HL-60 (cell line): ENCODE results near the gene PTPRN.

Experiments
- DNase-seq, 2 experiments: peaks; one replicate each; pipeline ENCODE4 v3.0.0-alpha.2; 2010 to 2020; ENCODE audit warnings: low read depth in 1 of 2, low spot score in 1 of 2
- H3K27ac ChIP-seq: fragments of 250-450 bp; sonication (Bioruptor Pico); replicated peaks from 2 replicates; pipeline ENCODE4 v1.5.1; 2020; ENCODE audit warnings: mild to moderate bottlenecking, moderate library complexity
- H3K27me3 ChIP-seq: fragments of 250-450 bp; sonication (Bioruptor Pico); 2 replicates; pipeline ENCODE4 v1.5.1; 2021; ENCODE audit warnings: mild to moderate bottlenecking, moderate library complexity; ENCODE audit not compliant: insufficient read depth, poor library complexity, severe bottlenecking
- H3K4me3 ChIP-seq: replicated peaks from 2 replicates; pipeline ENCODE4 v1.5.1; 2011; ENCODE audit warnings: mild to moderate bottlenecking, control low read depth, low read length; ENCODE audit not compliant: insufficient read depth
- CTCF ChIP-seq: IDR thresholded peaks from one replicate; pipeline ENCODE4 v1.5.1; 2011; ENCODE audit warnings: low read length, control low read depth, inconsistent platforms; ENCODE audit not compliant: insufficient read depth
- GABPA ChIP-seq: IDR thresholded peaks from 2 replicates; pipeline ENCODE4 v1.6.1; 2012; ENCODE audit warnings: low read depth
- POLR2AphosphoS5 ChIP-seq: IDR thresholded peaks from 2 replicates; pipeline ENCODE4 v1.6.1; 2012; ENCODE audit warnings: low read depth
- REST ChIP-seq: IDR thresholded peaks from 2 replicates; pipeline ENCODE4 v1.6.1; 2012; ENCODE audit warnings: low read depth; ENCODE audit not compliant: insufficient replicate concordance
- SPI1 ChIP-seq: IDR thresholded peaks from 2 replicates; pipeline ENCODE4 v1.6.1; 2012; ENCODE audit warnings: low read depth, mild to moderate bottlenecking, borderline replicate concordance

PTPRN gene

DNA sequence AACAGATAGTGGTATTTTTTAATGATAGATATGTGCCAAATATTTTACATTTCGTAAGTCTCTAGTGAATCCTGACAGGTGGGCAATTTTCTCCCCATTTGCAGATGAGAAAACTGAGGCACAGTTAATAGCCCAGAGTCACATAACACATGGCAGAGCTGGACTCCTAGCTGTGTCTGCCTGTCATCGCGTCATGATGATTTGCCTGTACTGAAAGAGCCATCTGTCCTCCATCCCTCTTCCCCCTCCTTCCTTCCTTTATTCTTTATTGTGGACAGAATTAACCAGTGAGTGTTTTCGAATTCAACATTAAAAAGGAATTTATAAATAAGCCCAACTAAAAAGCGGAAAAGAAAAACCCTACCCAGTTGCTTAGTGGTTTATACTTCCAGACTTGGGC, 26.8 kb downstream of the PTPRN start:
- no peak for TF ChIP-seq REST
- TF ChIP-seq POLR2AphosphoS5, result no peak
- TF ChIP-seq SPI1, result no peak
- no peak for TF ChIP-seq CTCF
- TF ChIP-seq GABPA, result no peak
- no peak for DNase-seq
- Histone ChIP-seq H3K27me3 (no peaks in the 10 kb centered on the region), H3K27ac (no peak overlapping the region), H3K4me3 (no peak overlapping the region)

- Histone ChIP-seq H3K4me3 (no peak overlapping the region), H3K27me3 (no peaks in the 10 kb centered on the region), H3K27ac (no peak overlapping the region)
- no peak for DNase-seq
- no peak for TF ChIP-seq REST
- TF ChIP-seq GABPA, result no peak
- no peak for TF ChIP-seq CTCF
- TF ChIP-seq POLR2AphosphoS5, result no peak
- TF ChIP-seq SPI1, result no peak
Observed at GRCh38 chr2:219281588-219281987, 27.6 kb downstream of the PTPRN start.

GRCh38 chr2:219280651-219281050, 28.6 kb downstream of the PTPRN start:
- Histone ChIP-seq H3K27me3 (no peaks in the 10 kb centered on the region), H3K27ac (no peak overlapping the region), H3K4me3 (no peak overlapping the region)
- TF ChIP-seq POLR2AphosphoS5 (no peak), SPI1 (no peak), GABPA (no peak), CTCF (no peak), REST (no peak)
- DNase-seq, result no peak
